Karpas-422 (cell line): ENCODE results near the gene NEK7. TPM values are rescaled to one million over a fixed set of nuclear protein-coding genes. Genes with fewer than 3 reads are reported as not detected.

ENCODE experiments used
- DNase-seq: peaks from one replicate; pipeline ENCODE4 v3.0.0-alpha.2; 2015
- H2AFZ ChIP-seq: fragments of 200-600 bp; sonication (generic); 2 replicates; pipeline ENCODE4 v1.6.1; 2014; ENCODE audit warnings: antibody characterized with exemption, low read length, mixed read lengths
- H3K27ac ChIP-seq: fragments of 200-600 bp; sonication (generic); 2 replicates; pipeline ENCODE4 v1.5.1; 2014; ENCODE audit warnings: mild to moderate bottlenecking, low read length, moderate library complexity
- H3K27me3 ChIP-seq: fragments of 200-600 bp; sonication (generic); 2 replicates; pipeline ENCODE4 v1.6.1; 2014; ENCODE audit warnings: low read length, mixed read lengths
- H3K36me3 ChIP-seq: fragments of 200-600 bp; sonication (generic); 2 replicates; pipeline ENCODE4 v1.6.1; 2014; ENCODE audit warnings: low read length, mixed read lengths; ENCODE audit not compliant: insufficient read depth
- H3K4me1 ChIP-seq: fragments of 200-600 bp; sonication (generic); 2 replicates; pipeline ENCODE4 v1.6.1; 2014; ENCODE audit warnings: mild to moderate bottlenecking, low read length, mixed read lengths
- H3K4me2 ChIP-seq: fragments of 200-600 bp; sonication (generic); 2 replicates; pipeline ENCODE4 v1.6.1; 2014; ENCODE audit warnings: low read length, low read depth, mild to moderate bottlenecking; ENCODE audit not compliant: poor library complexity, severe bottlenecking
- H3K4me3 ChIP-seq: fragments of 200-600 bp; sonication (generic); 2 replicates; pipeline ENCODE4 v1.5.1; 2014; ENCODE audit warnings: mild to moderate bottlenecking, antibody characterized with exemption, low read length, mixed read lengths
- H3K79me2 ChIP-seq: fragments of 200-600 bp; sonication (generic); 2 replicates; pipeline ENCODE4 v1.6.1; 2014; ENCODE audit warnings: mild to moderate bottlenecking, low read length, mixed read lengths
- H3K9ac ChIP-seq: fragments of 200-600 bp; sonication (generic); 2 replicates; pipeline ENCODE4 v1.6.0; 2014; ENCODE audit warnings: low read length
- H3K9me2 ChIP-seq: fragments of 200-600 bp; sonication (generic), shearing (Covaris generic); replicated peaks from 2 replicates; pipeline ENCODE4 v1.6.0; 2014; ENCODE audit warnings: mild to moderate bottlenecking, low read length, moderate library complexity; ENCODE audit not compliant: insufficient read depth
- H3K9me3 ChIP-seq: fragments of 300-700, 200-600 bp; sonication (generic); 2 replicates; pipeline ENCODE4 v1.6.1; 2014; ENCODE audit warnings: low read length, mixed read lengths
- H4K20me1 ChIP-seq: fragments of 200-600 bp; sonication (generic); 2 replicates; pipeline ENCODE4 v1.6.1; 2014; ENCODE audit warnings: mild to moderate bottlenecking, antibody characterized with exemption, low read length, low read depth; ENCODE audit not compliant: insufficient read depth
- total RNA-seq: library from RNA; depleted of rRNA; stranded (reverse); fragments of >200 nt; shearing (Covaris generic); gene quantifications from 2 replicates; pipeline ENCODE4 v1.2.3, GENCODE V29; 2014; ENCODE audit warnings: low replicate concordance; rRNA removed

Gene NEK7
- total RNA-seq, 1 experiment from 2014 or later, result 133 TPM

DNA sequence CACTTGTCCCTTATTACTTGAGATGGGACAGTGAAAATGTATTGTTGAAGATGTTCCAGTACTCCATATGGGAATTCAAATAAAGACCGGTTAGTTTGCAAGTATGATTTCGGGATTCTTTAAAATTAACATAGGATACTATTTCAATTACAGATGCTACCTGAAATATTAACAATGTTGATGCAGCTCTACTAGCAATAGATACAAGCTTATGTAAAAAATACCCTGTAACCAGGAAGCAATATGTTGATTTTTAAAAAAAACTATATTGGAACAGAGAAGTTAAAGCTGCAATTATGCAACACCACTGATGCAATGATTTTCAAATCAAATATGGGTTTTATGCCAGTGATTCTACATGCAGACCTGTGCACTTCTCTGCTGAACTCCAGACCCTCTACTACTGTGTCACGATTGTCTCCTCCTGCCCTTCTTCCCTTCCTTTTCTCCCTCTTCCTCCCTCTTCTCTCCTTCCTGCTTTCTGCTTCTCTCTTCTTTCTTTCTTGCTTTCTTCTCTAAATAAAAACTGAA is 204.5 kb downstream of the NEK7 start:
- H3K9me3 ChIP-seq, result no peaks in the 10 kb centered on the region
- no peaks in the 10 kb centered on the region for H3K9me2 ChIP-seq
- DNase-seq, result no peak
- no peaks in the 10 kb centered on the region for H3K27me3 ChIP-seq
- H3K4me2 ChIP-seq, result no peak overlapping the region
- no peaks in the 10 kb centered on the region for H3K4me1 ChIP-seq
- H3K27ac ChIP-seq, result no peak overlapping the region
- no peak overlapping the region for H3K9ac ChIP-seq
- H4K20me1 ChIP-seq, result no peaks in the 10 kb centered on the region
- no peak overlapping the region for H2AFZ ChIP-seq
- H3K79me2 ChIP-seq, result no peaks in the 10 kb centered on the region
- H3K36me3 ChIP-seq, result no peaks in the 10 kb centered on the region
- no peak overlapping the region for H3K4me3 ChIP-seq

DNA sequence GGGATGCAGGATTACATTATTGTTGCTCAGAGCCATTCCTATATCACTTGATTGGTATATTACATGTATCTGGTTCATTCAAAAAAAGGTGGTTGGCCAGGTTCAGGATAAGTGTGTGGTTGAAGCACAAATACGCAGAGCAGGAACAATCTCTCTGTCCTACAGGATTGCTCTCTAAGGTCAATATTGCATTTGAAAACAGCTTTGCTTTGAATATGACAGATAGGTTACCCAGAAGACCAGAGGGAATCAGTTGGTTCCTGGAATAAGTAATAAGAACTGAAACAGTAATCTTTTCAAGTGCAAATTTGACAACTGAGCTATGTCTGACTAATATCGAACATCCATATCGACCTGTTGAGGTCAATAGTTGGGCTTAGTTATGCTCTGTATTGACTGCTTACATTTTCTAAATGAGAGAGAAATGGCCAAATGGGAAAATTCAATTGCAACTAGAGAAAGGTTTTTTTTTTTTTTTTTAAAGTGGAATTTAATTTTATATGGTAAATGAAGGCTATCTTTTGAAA is 206.9 kb downstream of the NEK7 start:
- Histone ChIP-seq H3K79me2 (no peaks in the 10 kb centered on the region), H3K4me2 (no peak overlapping the region), H3K27me3 (no peaks in the 10 kb centered on the region), H3K27ac (no peak overlapping the region), H3K9ac (no peak overlapping the region), H3K9me2 (no peaks in the 10 kb centered on the region), H3K4me3 (no peak overlapping the region), H3K36me3 (no peaks in the 10 kb centered on the region), H3K4me1 (no peaks in the 10 kb centered on the region), H4K20me1 (no peaks in the 10 kb centered on the region), H3K9me3 (no peaks in the 10 kb centered on the region), H2AFZ (no peak overlapping the region)
- DNase-seq, result no peak

DNA sequence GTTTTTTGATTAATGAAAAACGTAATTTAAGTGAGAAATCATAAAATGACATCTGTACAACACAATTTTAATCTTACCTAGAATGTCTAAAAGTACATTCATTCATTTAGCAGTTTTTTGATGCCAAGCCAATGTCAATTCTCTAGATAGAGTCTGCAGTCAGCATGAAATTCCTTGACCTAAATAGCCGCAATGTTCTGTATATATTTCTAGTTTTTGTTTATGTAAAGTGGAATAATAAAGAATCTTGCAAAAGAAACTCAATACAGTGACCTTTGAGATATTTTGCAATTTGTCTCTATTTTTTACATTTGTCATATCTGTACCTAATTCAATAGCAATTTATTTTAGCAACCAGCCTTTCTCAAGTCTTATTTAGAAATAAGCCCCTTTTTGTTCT is 207.7 kb downstream of the NEK7 start:
- no peaks in the 10 kb centered on the region for H3K9me3 ChIP-seq
- no peaks in the 10 kb centered on the region for H3K27me3 ChIP-seq
- H3K27ac ChIP-seq, result no peak overlapping the region
- no peak for DNase-seq
- no peaks in the 10 kb centered on the region for H3K79me2 ChIP-seq
- H3K4me1 ChIP-seq, result no peaks in the 10 kb centered on the region
- H3K4me2 ChIP-seq, result no peak overlapping the region
- no peaks in the 10 kb centered on the region for H3K36me3 ChIP-seq
- H3K9ac ChIP-seq, result no peak overlapping the region
- no peaks in the 10 kb centered on the region for H4K20me1 ChIP-seq
- no peak overlapping the region for H2AFZ ChIP-seq
- H3K4me3 ChIP-seq, result no peak overlapping the region
- no peaks in the 10 kb centered on the region for H3K9me2 ChIP-seq

DNA sequence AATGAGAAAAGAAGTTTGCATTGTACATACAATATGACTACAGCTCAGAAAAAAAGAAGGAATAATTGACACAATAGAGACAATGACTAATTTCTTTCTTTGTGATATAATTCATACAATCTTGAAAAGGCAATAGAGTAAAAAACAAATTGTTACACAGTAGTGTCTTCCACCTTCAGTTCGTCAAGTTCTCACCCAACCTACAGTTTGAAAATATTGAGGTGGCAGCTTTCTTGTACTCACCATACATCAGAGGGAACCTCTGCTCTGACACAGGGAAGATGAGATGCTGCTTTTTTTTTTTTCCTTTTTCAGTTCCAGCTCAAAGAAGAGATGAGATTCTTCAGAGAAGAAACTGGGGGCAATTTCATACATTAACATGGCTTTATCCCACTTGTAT is 210.5 kb downstream of the NEK7 start:
- H3K36me3 ChIP-seq, result no peaks in the 10 kb centered on the region
- no peak overlapping the region for H3K27ac ChIP-seq
- no peaks in the 10 kb centered on the region for H3K27me3 ChIP-seq
- H3K4me2 ChIP-seq, result no peak overlapping the region
- no peaks in the 10 kb centered on the region for H4K20me1 ChIP-seq
- H2AFZ ChIP-seq, result no peak overlapping the region
- H3K4me1 ChIP-seq, result no peaks in the 10 kb centered on the region
- no peak for DNase-seq
- H3K9me2 ChIP-seq, result no peaks in the 10 kb centered on the region
- no peaks in the 10 kb centered on the region for H3K9me3 ChIP-seq
- no peak overlapping the region for H3K9ac ChIP-seq
- no peaks in the 10 kb centered on the region for H3K79me2 ChIP-seq
- H3K4me3 ChIP-seq, result no peak overlapping the region

- no peak overlapping the region for H3K4me2 ChIP-seq
- no peak for DNase-seq
- H3K4me1 ChIP-seq, result no peaks in the 10 kb centered on the region
- H2AFZ ChIP-seq, result no peak overlapping the region
- no peaks in the 10 kb centered on the region for H4K20me1 ChIP-seq
- H3K27me3 ChIP-seq, result no peaks in the 10 kb centered on the region
- H3K9me3 ChIP-seq, result peaks cover 21% of the 10 kb centered on the region
- peaks cover 7% of the 10 kb centered on the region; the same call in 1 of the 2 replicates for H3K36me3 ChIP-seq
- H3K4me3 ChIP-seq, result no peak overlapping the region
- H3K27ac ChIP-seq, result no peak overlapping the region
- no peaks in the 10 kb centered on the region for H3K79me2 ChIP-seq
- H3K9me2 ChIP-seq, result no peaks in the 10 kb centered on the region
- no peak overlapping the region for H3K9ac ChIP-seq
These were observed 214.2 kb downstream of the NEK7 start for GRCh38 chr1:198370996-198371395.

Other genes starting within 250 kb of the NEK7 start
- not detected in 2 replicates for gene LHX9, start 239.6 kb upstream of the NEK7 start, total RNA-seq